ENCODE data around the gene BEX4.

Gene BEX4

GRCh38 chrX:103256651-103257050, 41.7 kb downstream of the BEX4 start:
- no peak for TF ChIP-seq CTCF (IDR thresholded peaks at IDR 0.05; ENCODE audit: unreplicated experiment in 3 of 3)
- Mint-ChIP-seq H3K27ac (peak overlapping the region in 1 of 3 experiments; percentile 48), H3K4me3 (peak overlapping the region in 2 of 3 experiments; percentile 49 to 60), H3K27me3 (ENCODE audit: low read depth) (no peaks in the 10 kb centered on the region), H3K4me1 (peaks cover 19% of the 10 kb centered on the region), H3K36me3 (ENCODE audit: low read depth) (peaks cover 17% of the 10 kb centered on the region), H3K9me3 (no peaks in the 10 kb centered on the region)

GRCh38 chrX:103258275-103258674, 43.4 kb downstream of the BEX4 start:
- peaks cover 10% of the 10 kb centered on the region for H3K4me1 Mint-ChIP-seq
- H3K36me3 Mint-ChIP-seq (ENCODE audit: low read depth): peaks cover 10% of the 10 kb centered on the region
- no peak overlapping the region for H3K27ac Mint-ChIP-seq
- no peak for TF ChIP-seq CTCF (IDR thresholded peaks at IDR 0.05; ENCODE audit: unreplicated experiment in 3 of 3)
- peaks cover 4% of the 10 kb centered on the region for H3K9me3 Mint-ChIP-seq
- H3K4me3 Mint-ChIP-seq: no peak overlapping the region
- H3K27me3 Mint-ChIP-seq (ENCODE audit: low read depth): no peaks in the 10 kb centered on the region
